HG03025 (cell line): ENCODE measurements around the gene MSGN1.

Experiments
- ATAC-seq: cut with Tn5 transposase; IDR thresholded peaks from one replicate; pipeline ENCODE4 v1.9.1; 2021; ENCODE audit warnings: mild to moderate bottlenecking, moderate library complexity; ENCODE audit not compliant: unreplicated experiment, low FRiP score

The MSGN1 gene

GRCh38 chr2:17845806-17846205 is 29.5 kb downstream of the MSGN1 start:
- ATAC-seq, result no peak

DNA sequence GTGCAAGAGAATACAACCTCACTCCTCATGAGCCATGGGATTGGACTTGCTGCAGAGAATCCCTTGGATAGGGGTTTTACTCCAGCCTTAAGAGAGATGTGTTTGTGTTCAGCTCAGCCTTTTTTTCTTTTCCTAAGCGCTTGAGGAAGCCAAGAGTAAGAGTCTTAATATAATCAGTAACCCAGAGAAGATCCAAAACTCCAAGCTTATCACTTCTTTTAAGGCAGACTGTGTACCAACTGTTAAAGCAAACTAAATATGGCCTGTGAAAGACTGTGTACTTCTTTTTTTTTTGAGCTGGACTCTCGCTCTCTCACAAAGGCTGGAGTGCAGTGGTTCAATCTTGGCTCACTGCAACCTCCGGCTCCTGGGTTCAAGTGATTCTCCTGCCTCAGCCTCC is 30.4 kb downstream of the MSGN1 start:
- ATAC-seq, result no peak

DNA sequence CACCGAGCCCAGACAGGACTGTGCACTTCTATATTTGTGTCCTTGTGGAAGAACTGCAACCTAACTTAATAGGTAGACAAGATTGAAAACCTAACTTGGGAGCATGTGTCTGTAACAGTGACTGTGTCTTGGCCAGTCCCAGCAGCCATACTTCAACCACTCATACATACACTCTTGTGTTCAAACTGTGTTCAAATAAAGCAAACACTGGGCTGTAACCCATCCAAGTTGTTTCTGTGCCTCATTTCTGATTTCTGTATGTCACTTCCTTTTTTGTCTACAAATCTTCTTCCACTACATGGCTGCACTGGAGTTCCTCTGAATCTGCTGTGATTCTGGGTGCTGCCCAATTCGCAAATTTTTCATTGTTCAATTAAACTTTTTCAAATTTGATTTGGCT is 31.0 kb downstream of the MSGN1 start:
- no peak for ATAC-seq

DNA sequence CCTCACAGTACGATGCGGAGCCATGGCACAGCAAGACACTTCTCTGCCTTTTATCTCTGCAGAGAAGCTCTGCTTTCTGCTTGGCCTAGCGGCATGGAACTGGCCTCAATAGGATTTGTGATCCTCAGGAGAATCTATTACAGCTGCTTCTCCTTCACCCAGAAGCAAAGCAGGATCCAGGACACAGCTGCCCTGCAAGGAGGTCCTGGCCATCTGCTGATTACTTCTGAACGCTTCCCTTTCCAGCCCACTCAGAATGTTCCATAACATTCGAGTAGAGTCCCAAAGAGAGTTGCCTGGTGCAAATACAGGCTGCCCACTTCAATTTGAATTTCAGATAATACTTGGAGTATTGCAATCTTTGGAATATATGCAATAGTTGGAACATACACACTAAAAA is 33.0 kb downstream of the MSGN1 start:
- no peak for ATAC-seq

DNA sequence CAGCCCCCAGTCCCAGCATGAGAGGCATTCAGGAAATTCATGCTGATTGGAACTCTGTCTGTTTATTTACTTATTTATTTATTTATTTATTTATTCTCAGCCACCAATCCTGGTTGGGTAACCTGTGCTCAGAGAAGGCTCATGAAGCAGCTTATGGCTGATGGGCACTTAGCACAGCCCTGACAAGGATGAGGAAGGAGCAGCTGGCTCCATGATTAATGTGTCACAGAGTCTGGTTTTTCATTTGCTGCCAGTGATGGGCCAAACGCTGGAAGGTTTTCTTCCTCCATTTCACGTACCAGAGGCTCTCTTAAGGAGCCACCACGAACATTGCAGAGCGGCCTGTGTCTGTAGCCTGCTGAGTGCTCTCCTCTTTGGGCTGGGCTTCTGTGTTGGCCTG is 33.9 kb downstream of the MSGN1 start:
- no peak for ATAC-seq

DNA sequence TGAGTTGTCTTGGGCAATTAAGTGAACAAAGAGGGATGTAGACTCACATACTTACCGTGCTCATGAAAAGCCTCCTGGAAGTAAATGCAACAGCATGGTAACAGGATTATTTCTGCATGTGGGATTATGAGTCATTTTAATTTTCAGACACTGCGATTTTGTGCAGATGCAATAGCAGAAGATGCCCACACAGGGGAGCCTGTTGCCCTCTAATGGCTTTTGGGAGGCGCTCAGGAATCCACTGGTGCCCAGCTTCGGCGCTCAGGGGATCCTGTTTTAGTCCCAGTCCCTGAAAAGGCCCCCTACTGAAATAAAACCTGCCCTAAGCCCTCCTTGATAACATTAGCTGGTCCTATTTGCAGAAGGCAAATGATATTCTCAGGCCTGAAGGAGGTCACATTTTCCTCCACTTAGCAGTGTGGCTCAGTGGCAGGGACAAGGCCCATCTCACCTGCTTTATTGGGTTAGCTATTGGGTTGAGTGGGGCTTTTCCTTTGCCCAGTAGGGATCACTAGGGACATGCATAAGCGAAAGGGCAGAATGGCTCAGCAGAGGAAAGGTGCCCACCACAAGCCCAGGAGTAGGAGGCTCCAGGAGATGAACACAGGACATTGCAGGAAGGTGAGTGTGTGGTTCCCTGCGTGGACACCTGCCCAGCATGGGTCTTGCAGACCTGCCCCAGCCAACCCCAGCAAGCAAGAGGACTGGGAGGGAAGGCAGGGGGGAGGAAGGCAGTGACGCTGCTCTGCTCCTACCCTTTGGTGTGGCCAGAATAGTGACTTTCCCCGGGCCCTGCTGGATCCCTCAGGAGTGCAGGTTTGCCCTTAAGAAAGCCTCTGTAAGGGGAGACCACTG is 35.7 kb downstream of the MSGN1 start:
- peak; percentile 56 for ATAC-seq

GRCh38 chr2:17853799-17854198 is 37.5 kb downstream of the MSGN1 start:
- ATAC-seq, result no peak

DNA sequence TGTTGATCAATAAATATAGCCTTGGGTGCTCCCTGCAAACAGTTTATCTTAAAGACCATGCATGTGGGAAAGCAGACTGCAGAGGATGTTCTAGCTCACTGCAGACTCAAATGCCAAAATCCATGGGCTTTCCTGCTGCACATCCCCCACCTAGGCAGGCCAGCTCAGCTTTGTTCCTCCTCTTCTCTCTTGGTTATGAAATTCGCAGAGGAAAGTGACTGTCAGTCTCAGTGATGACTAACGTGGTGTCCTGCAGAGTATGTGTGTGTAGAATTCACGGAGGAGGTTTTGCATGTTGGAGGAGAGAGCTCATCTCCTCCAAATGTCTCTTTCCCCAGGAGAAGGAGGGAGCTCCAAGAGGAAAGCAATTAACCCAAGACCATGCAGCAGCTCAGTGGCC is 40.8 kb downstream of the MSGN1 start:
- no peak for ATAC-seq

DNA sequence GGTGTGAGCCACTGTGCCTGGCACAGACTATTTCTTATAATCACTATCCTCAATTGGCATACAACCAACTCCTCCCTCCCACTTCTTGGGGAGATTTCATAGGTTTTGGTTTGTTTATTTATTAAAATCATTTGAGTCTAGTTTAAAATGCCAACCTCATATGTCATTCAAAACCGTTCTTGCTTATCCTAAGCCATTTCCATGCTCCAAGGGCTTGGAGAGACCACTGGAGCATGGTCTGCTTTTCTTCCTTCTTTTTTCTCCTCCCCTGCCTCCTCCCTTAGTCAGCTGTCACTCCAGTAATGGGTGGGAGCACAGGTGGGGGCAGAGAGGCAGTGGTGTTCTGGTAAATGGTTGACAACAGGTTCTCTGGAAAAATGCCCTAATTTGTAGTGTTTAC is 41.8 kb downstream of the MSGN1 start:
- ATAC-seq, result no peak

- ATAC-seq, result no peak
Observed at GRCh38 chr2:17863539-17863938, 47.3 kb downstream of the MSGN1 start.

DNA sequence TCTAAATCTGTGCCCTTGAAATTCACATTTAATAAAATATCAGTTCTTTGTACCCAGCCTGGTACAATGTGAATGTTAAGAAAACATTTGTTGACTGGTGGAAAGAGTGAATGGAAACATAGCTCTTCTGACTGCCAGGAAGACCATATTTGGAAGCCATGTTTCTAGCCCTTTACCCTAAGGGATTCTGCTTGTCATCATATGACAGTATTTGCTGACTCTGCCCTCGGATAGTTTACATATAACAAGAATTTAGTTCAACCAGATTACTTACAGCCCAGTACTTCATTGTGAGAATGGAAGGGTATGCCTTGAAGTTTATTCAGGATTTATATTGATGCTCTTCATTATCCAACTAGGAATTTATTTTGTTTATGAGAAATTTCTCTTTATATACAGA is 48.4 kb downstream of the MSGN1 start:
- no peak for ATAC-seq

- ATAC-seq, result no peak
Observed at GRCh38 chr2:17867133-17867532, 50.9 kb downstream of the MSGN1 start.
